B cell (primary cell): ENCODE measurements around the gene TET3.

ENCODE experiments used
- EZH2 ChIP-seq: IDR thresholded peaks from 2 replicates; pipeline ENCODE4 v1.6.1; 2012; ENCODE audit warnings: borderline replicate concordance, low read depth, mild to moderate bottlenecking, moderate library complexity, low read length; ENCODE audit not compliant: insufficient read depth, poor library complexity, severe bottlenecking
- TF ChIP-seq, protein P1 (sequence below): fragments of 200-600 bp; IDR thresholded peaks from one replicate; pipeline ENCODE4 v1.8.0; 2022; ENCODE audit warnings: antibody characterized with exemption, mild to moderate bottlenecking

DNA sequence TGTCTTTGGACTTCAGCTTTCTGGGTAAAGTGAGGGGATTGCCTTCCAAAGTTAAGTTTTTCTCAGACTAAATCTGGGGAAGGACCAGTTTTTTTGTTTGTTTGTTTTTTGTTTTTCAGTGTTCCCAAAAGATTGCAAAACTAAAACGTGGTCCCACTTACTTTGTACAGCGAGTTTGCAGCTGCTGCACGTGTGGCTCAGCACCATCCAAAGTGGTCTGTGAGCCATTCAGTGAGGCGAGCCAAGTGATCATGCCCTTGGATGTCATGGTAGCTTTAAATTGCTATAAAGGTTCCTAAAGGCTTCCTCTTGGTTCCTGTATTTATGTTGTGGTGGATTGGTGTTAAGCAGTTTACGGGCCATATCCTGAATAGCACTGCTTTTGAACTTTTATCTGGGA is 23.0 kb downstream of the TET3 start:
- TF ChIP-seq, protein P1, sequence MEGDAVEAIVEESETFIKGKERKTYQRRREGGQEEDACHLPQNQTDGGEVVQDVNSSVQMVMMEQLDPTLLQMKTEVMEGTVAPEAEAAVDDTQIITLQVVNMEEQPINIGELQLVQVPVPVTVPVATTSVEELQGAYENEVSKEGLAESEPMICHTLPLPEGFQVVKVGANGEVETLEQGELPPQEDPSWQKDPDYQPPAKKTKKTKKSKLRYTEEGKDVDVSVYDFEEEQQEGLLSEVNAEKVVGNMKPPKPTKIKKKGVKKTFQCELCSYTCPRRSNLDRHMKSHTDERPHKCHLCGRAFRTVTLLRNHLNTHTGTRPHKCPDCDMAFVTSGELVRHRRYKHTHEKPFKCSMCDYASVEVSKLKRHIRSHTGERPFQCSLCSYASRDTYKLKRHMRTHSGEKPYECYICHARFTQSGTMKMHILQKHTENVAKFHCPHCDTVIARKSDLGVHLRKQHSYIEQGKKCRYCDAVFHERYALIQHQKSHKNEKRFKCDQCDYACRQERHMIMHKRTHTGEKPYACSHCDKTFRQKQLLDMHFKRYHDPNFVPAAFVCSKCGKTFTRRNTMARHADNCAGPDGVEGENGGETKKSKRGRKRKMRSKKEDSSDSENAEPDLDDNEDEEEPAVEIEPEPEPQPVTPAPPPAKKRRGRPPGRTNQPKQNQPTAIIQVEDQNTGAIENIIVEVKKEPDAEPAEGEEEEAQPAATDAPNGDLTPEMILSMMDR = no peak
- no peak for TF ChIP-seq EZH2
